Keratinocyte (primary cell): ENCODE results near the gene HCRTR1. TPM values are rescaled to one million over a fixed set of nuclear protein-coding genes. Genes with fewer than 3 reads are reported as not detected.

Experiments used
- DNase-seq: peaks from one replicate; pipeline ENCODE4 v3.0.0-alpha.2; 2011; ENCODE audit warnings: low read depth, missing footprints, low spot score
- FAIRE-seq: peaks from 2 replicates; lab custom pipeline; 2011; peaks lifted over from hg19 to GRCh38; lab: Jason Lieb, UNC
- H2AFZ ChIP-seq: 2 replicates; pipeline ENCODE4 v1.6.0; 2012; ENCODE audit warnings: low read length, control low read depth, inconsistent platforms; ENCODE audit not compliant: control insufficient read depth
- H3K27ac ChIP-seq: 2 replicates; pipeline ENCODE4 v1.5.1; 2011; ENCODE audit warnings: low read length; ENCODE audit not compliant: control insufficient read depth, insufficient read depth
- H3K27me3 ChIP-seq: 3 replicates; pipeline ENCODE4 v1.6.0; 2011; ENCODE audit warnings: low read length; ENCODE audit not compliant: control insufficient read depth, insufficient read depth; ENCODE audit errors: extremely low read depth
- H3K36me3 ChIP-seq, 2 experiments: 2 replicates in 1 of 2; 3 replicates in 1 of 2; pipeline ENCODE4 v1.5.1; 2011; ENCODE audit warnings: low read length in 2 of 2, mild to moderate bottlenecking in 1 of 2; ENCODE audit not compliant: control insufficient read depth in 2 of 2, insufficient read depth in 2 of 2; ENCODE audit errors: extremely low read depth in 1 of 2
- H3K4me1 ChIP-seq: 3 replicates; pipeline ENCODE4 v1.5.1; 2011; ENCODE audit warnings: low read length; ENCODE audit not compliant: control insufficient read depth, insufficient read depth; ENCODE audit errors: extremely low read depth
- H3K4me2 ChIP-seq: 3 replicates; pipeline ENCODE4 v1.6.0; 2011; ENCODE audit warnings: low read depth, low read length; ENCODE audit not compliant: control insufficient read depth, insufficient read depth; ENCODE audit errors: extremely low read depth
- H3K4me3 ChIP-seq, 3 experiments: fragments of 200-600 bp in 1 of 3; sonication (generic) in 1 of 3; 2 replicates in 2 of 3; 3 replicates in 1 of 3; pipeline ENCODE4 v1.5.1; 2011 to 2016; ENCODE audit warnings: low read length in 3 of 3, mild to moderate bottlenecking in 3 of 3, control low read depth in 2 of 3, inconsistent platforms in 1 of 3, low read depth in 1 of 3, mixed read lengths in 1 of 3, mixed run types in 1 of 3, moderate library complexity in 1 of 3; ENCODE audit not compliant: control insufficient read depth in 2 of 3, insufficient read depth in 2 of 3; ENCODE audit errors: extremely low read depth in 1 of 3
- H3K79me2 ChIP-seq: 2 replicates; pipeline ENCODE4 v1.6.0; 2012; ENCODE audit warnings: low read length; ENCODE audit not compliant: control insufficient read depth, insufficient read depth
- H3K9ac ChIP-seq: 3 replicates; pipeline ENCODE4 v1.6.0; 2011; ENCODE audit warnings: low read length; ENCODE audit not compliant: control insufficient read depth, insufficient read depth; ENCODE audit errors: extremely low read depth
- H3K9me1 ChIP-seq: 3 replicates; pipeline ENCODE4 v1.6.0; 2011; ENCODE audit warnings: low read length; ENCODE audit not compliant: control insufficient read depth, insufficient read depth; ENCODE audit errors: extremely low read depth
- H3K9me3 ChIP-seq: 2 replicates; pipeline ENCODE4 v1.5.1; 2012; ENCODE audit warnings: low read depth, low read length; ENCODE audit not compliant: control insufficient read depth
- H4K20me1 ChIP-seq: 3 replicates; pipeline ENCODE4 v1.6.0; 2011; ENCODE audit warnings: low read length; ENCODE audit not compliant: control insufficient read depth, insufficient read depth; ENCODE audit errors: extremely low read depth
- CTCF ChIP-seq, 3 experiments: IDR thresholded peaks in 1 of 3; conservative IDR thresholded peaks in 1 of 3; optimal IDR thresholded peaks in 1 of 3; 2 replicates in 2 of 3; 3 replicates in 1 of 3; pipeline versions ENCODE3 to v1.5.1; 2011; ENCODE audit warnings: low read length in 3 of 3, mild to moderate bottlenecking in 3 of 3, moderate library complexity in 2 of 3, control low read depth in 1 of 3, inconsistent platforms in 1 of 3; ENCODE audit not compliant: insufficient read depth in 2 of 3; ENCODE audit errors: extremely low read depth in 1 of 3
- EZH2 ChIP-seq: IDR thresholded peaks from one replicate; pipeline ENCODE4 v1.6.1; 2012; ENCODE audit warnings: inconsistent platforms, mild to moderate bottlenecking, low read length, moderate library complexity
- dilution Hi-C: fragments of 300-500 bp; cut with MboI; formaldehyde crosslinking; loops from one replicate; pipeline ENCODE4 v1.7.0; 2020; ENCODE audit warnings: low sequenced_read_pairs; ENCODE audit not compliant: extremely low pct_ligation_motif_present
- polyA plus RNA-seq, 5 experiments: library from polyadenylated mRNA; depleted of rRNA in 3 of 5; stranded (reverse) in 3 of 5; stranded (forward) in 1 of 5; unstranded in 1 of 5; fragments of >200 nt; gene quantifications; 1 replicate in 1 of 5; 2 replicates in 3 of 5; 3 replicates in 1 of 5; pipeline versions ENCODE4 v1.2.1 to v1.2.3, GENCODE V29; 2011 to 2012; ENCODE audit warnings: missing spikeins in 2 of 5, low read depth in 1 of 5, low replicate concordance in 1 of 5

The HCRTR1 gene
- polyA plus RNA-seq, 1 donor (not counting 4 experiments of a cell fraction or from before 2014, with no cell fraction given): not detected

GRCh38 chr1:31595836-31596736 lies 21.4 kb upstream of the HCRTR1 start:
- H3K9me1 ChIP-seq: no peaks in the 10 kb centered on the region
- no peak overlapping the region for H3K27ac ChIP-seq
- no peaks in the 10 kb centered on the region for H3K9me3 ChIP-seq
- no peak overlapping the region for H3K4me3 ChIP-seq
- peaks cover 10% of the 10 kb centered on the region for H3K4me1 ChIP-seq
- H4K20me1 ChIP-seq: no peaks in the 10 kb centered on the region
- H3K4me2 ChIP-seq: no peak overlapping the region
- no peaks in the 10 kb centered on the region for H3K27me3 ChIP-seq
- no peaks in the 10 kb centered on the region for H3K79me2 ChIP-seq
- no peaks in the 10 kb centered on the region for H3K36me3 ChIP-seq
- DNase-seq (no peak), FAIRE-seq (no peak)
- TF ChIP-seq EZH2 (no peak), CTCF (optimal IDR thresholded peaks at IDR 0.05 in 1 of 3, IDR thresholded peaks at IDR 0.05 in 1 of 3, conservative IDR thresholded peaks at IDR 0.05 in 1 of 3; ENCODE audit: extremely low read depth in 1 of 3, insufficient read depth in 2 of 3, low read length in 3 of 3) (no peak)
- H3K9ac ChIP-seq: no peak overlapping the region
- dilution Hi-C loops: no loop called here
- no peak overlapping the region for H2AFZ ChIP-seq

- Histone ChIP-seq H3K4me1 (peaks cover 6% of the 10 kb centered on the region), H3K36me3 (no peaks in the 10 kb centered on the region), H3K9me3 (no peaks in the 10 kb centered on the region), H3K27ac (no peak overlapping the region), H2AFZ (no peak overlapping the region), H3K27me3 (no peaks in the 10 kb centered on the region), H3K4me2 (no peak overlapping the region), H3K9ac (no peak overlapping the region), H3K4me3 (no peak overlapping the region), H3K9me1 (no peaks in the 10 kb centered on the region), H3K79me2 (no peaks in the 10 kb centered on the region), H4K20me1 (no peaks in the 10 kb centered on the region)
- FAIRE-seq (no peak), DNase-seq (no peak)
- dilution Hi-C loops: no loop called here
- TF ChIP-seq CTCF (optimal IDR thresholded peaks at IDR 0.05 in 1 of 3, IDR thresholded peaks at IDR 0.05 in 1 of 3, conservative IDR thresholded peaks at IDR 0.05 in 1 of 3; ENCODE audit: extremely low read depth in 1 of 3, insufficient read depth in 2 of 3, low read length in 3 of 3) (no peak), EZH2 (no peak)
These were observed 20.8 kb upstream of the HCRTR1 start for GRCh38 chr1:31596737-31597097.
